GM18861 (cell line): Measurements from ENCODE around the gene STYXL2.

ENCODE experiments used
- ATAC-seq: cut with Tn5 transposase; IDR thresholded peaks from one replicate; pipeline ENCODE4 v1.9.1; 2021; ENCODE audit not compliant: unreplicated experiment

STYXL2 gene

DNA sequence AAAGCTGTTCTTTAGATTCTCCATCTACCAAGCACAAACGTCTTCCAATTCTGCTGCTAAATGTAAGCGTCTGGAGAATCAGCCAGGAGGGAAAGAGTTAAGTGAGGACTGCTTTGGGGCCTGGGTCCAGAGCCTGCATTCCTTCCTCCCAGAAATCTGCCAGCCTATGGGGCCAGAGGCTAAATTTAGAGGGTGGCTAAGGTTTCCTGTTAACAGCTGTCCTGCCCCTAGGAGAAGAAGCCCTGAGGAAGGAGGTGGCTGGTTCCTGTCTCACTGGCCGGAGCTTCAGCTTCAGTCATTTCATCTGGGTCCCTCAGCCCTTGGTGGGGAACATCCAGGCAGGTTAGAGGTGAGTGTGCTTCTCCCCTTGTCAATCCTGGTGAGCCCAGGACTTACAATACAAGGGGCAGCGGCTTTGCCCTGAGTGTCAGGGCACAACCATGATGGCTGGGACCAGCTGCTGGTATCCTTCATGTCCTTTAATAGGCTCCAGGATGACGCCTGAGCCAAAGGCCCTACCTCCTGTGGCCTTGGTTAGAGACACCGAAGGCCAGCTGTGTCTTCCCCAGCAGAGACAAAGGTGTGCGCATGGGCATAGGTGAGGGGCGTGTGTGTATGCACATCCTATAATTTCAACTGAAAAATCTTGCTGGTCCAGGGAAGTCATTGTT is at the start of gene STYXL2:
Gene STYXL2 (plus strand): TSS at position 230 of the 671 bp plus-strand sequence. CDS start 775 bp downstream, outside the sequence.
- no peak for ATAC-seq

DNA sequence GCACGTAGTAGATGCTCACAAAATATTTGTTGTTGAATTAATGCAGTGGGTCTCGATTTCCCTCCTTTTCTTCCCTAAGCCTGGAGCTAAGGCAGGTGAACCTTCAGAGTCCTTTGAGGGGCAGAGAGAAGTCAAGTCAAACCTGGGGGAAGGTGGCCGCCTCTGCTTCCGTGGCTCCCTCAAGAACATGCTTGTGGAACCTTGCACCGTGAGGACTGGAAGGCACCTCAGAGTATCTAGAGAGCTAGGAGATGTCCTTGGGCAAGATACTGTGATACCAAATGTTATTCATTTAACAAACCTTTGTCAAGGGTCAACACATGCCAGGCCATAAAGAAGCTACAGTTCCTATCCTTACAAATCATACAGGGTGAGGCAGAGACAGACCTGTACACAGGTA is 42.0 kb upstream of the STYXL2 start:
- no peak for ATAC-seq

DNA sequence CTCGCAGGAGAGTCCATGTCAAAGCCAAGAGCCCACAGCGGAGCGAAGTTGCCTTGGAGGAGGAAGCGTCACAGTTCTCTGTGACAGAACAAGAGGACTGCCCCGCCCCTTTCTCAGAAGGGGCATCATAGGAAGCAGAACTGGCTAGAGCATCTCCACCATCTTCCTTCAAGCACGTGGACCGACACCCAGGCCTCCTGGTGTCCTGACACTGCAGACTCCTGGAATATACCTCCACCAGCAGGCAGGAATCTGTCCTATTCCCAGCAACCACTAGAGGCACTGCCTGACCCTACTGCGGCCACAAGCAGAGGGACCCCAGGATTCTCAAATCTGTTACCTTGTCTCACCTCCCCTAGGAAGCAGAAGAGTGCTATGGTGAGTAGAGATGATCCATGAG is 41.5 kb upstream of the STYXL2 start:
- ATAC-seq, result no peak

DNA sequence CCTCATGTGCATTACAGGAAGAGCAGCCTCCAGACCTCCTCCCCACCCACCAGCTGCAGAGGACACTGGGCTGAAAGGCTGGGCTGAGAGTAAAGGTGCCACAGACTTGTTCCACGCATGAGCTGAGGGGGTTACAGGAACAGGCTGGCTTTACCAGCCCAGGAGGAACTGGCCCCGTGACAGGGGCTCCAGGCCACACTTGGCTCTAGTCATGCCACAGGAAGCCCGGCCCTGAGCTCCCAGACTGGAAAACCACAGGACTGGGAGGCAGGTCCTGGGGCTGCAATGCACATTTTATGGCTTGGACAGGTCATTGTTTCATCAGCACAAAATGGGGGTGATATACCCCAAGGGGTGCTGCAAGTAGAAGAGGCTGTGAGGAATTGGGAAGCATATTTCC is 39.3 kb upstream of the STYXL2 start:
- no peak for ATAC-seq

DNA sequence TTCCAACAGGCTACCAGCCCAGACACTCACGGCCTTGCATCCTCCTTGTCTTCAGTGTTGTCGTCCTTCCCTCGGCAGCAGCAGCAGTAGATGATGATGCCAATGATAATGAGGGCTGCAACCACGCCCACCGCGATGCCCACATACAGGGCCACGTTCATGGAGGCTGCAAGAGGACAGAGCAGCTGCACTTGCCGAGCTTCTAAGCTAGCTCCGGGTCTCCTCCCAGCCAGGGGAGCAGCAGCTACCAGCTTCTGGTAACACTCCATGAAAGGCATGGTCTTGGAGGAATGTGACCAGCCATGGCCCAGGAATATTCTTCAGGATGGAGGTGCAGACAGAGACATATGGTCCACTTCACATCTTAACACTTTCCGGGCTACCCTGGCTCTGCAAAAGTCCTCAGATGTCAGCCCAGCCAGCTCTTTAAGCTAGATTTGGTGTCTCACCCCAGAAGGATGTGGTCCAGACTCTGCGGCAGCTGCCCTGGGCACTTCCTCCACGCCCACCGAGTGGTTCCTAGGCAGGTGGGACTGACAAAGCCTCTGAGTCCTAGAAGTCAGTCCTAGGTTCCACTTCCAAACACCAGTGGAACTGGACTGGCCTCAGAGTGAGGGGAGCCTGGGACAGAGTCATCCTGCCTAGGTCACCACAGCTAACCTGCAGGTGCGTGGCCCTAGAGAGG is 38.8 kb upstream of the STYXL2 start:
- ATAC-seq, result no peak

DNA sequence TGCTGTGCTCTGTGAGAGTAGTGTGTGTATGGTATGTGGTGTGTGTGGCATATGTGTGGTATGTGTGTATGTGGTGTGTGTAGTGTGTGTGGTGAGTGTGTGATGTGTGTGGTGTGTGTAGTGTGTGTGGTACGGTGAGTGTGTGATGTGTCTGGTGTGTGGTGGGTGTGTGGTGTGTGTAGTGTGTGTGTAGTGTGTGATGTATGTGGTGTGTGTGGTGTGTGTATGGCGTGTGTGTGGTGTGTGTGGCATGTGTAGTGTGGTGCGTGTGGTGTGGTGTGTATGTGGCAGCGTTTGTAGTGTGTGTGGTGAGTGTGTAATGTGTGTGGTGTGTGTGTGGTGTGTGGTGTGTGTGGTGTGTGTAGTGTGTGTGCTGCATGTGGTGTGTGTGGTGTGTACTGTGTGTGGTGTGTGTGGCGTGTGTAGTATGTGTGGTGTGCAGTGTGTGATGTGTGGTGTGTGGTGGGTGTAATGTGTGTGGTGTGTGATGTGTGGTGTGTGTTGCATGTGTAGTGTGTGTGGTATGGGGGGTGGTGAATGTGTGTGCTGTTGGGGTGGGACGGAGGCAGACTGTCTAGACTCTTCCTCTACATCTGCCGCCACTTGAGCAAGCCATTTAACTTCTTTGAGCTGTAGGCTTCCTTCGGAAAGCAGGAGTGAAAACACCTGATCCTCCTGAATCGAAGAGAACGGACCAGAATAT is 37.2 kb upstream of the STYXL2 start:
- peak; percentile 9 for ATAC-seq

DNA sequence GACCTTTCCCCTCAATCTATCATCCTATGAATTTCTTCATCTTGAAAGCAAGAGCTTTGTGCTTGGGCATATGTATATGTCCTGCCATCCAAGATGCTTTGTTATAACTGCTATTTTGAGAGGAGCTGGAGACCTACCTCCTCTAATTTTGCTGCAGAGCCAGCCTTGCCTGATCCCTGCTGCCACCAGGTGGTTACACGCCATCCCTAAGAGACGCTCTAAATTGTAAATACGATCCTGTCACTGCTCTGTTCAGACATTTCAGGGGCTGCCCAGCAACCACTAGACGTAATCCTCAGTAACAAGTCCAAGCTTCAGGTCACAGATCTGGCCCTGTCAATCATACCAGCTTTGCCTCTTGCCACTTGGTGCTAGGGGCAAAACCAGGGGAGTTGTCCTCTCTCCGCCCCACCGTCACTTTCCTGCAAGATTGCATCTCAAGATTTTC is 36.6 kb upstream of the STYXL2 start:
- peak; percentile 66 for ATAC-seq

DNA sequence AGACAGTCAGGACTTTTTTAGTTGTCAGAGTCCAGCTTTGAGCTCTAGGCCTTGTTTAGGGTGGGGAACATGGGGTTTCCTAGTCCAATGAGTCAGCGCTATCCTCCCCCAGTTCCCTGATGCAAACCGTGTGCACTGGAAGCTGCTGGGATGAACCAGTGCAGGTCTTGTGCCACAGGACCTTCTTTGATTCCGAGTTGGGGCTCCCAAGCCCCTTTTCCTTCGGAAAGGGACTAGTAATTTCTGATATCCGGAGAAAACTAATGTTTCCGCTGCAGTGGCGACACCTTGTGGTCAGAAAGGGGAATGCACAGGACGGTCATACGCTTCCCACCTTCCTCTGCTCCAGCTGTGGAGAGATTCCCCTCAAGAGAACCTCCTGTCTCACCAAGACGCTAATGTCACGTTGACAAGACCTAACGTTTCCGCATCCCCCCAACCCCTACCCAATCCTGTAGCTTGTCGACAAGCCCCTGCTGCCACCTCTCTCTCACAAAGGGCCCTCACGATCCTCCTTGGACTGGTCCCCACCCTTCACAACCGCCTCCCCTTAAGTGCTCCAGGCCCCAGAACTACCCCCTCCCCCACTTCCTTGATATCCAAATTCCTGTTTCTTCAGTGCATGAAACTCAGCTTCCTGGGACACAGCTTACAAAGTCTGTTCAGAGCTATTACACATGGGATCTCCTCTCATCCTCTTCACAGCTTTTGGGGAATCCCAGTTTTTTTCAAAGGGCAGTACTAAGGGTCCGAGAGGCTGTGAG is 34.6 kb upstream of the STYXL2 start:
- no peak for ATAC-seq

DNA sequence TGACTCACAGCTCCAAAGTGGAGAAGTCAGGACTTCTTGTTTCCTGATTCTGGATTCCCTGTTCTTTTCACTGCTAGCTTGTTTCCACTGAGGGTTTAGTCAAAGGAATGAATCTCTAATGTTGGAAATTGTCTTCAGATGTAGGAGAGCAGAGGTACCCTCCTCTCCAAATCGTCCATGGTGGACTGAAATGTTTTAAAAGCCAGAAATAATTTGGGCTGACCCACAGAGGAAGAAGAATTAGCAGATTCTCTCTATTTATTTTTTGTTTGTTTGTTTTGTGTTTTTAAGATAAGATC is 34.1 kb upstream of the STYXL2 start:
- no peak for ATAC-seq

DNA sequence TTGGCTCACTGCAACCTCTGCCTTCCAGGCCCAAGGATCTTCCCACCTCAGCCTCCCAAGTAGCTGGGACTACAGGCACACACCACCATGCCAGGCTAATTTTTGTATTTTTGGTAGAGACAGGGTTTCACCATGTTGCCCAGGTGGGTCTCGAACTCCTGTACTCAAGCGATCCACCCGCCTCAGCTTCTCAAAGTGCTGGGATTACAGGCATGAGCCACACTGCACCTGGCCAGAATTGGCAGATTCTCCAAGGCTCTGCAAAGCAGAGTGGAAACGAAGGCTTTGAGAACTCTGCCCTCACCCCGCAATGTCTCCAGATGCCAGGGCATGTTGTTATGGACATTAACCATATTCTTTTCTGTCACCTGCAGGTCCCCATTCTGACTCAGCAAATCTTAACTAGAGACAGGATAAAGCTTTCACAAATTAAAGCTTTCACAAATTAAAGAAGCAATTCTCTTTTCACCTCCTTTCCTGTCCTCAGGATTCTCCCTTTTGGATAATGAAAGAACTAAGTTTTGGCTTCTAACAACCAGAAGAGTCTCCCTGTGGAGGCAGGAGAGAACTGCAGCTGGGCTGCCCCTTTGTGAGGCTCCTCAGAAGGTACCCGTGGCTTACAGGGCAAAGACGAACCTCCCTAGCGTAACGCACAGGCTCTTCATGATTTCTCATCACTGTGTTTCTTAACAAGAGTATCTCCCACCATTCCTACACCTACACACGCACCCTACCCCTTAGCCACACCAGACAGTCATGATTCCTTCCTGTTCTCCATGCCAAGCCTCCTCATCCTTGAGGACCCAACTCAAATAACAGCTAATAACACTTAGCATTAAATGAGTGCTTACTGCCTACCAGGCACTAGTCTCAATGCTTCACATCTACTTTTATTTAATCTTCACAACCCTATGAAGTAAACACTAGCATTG is 33.5 kb upstream of the STYXL2 start:
- no peak for ATAC-seq

DNA sequence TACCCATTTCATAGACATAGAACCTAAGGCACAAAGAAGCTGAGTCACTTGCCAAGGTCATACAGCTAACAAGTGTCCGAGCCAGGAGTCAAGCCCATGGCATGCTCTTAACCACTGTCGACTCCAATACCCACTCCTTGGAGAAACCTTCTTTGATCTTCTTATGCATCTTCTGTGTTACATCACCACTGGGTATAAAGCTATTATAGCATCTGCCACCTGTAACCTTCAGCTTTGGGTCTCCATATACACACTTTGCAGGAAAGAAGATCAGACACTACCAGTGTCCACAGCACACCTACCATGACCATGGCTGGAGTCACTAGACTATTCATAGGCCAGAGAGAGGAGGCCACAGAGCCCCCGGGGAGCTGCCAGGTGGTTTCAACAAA is 32.8 kb upstream of the STYXL2 start:
- no peak for ATAC-seq

DNA sequence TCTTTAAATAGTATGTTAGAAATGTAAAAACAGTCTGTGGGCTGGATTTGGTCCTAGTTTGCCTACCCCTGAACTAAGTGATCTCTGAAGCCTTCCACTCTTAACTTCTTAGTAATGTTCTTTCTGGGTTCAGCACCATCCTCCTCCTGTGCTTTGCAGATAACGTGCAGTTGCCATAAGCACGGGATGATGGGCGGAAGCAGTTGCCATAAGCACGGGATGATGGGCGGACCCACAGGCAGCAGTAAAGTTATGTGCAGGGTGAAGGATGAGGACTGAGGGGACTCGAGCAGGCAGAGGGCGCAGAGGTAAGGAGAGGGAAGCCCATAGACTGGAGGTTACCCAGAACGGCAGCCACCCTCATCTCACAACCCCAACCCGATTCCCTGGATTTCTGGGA is 29.3 kb upstream of the STYXL2 start:
- no peak for ATAC-seq

DNA sequence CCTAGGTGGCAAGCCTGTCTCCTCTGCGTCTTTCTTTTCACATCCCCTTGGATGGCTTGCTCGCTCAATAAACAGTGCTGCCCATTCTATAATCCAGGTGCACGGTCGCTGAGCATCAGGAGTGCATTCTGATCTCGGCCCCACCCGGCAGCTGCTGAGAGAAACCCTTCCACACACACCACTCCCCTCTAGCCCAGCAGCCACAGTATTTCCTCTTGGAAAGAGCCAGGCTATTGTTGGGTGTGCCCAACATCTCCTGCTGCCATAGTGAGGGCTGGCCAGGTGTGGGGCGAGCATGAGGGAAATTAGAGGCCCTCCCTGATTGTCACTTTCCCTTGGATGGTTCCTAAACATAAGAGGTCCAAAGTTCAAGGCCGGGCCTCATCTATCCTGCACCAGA is 28.4 kb upstream of the STYXL2 start:
- no peak for ATAC-seq

DNA sequence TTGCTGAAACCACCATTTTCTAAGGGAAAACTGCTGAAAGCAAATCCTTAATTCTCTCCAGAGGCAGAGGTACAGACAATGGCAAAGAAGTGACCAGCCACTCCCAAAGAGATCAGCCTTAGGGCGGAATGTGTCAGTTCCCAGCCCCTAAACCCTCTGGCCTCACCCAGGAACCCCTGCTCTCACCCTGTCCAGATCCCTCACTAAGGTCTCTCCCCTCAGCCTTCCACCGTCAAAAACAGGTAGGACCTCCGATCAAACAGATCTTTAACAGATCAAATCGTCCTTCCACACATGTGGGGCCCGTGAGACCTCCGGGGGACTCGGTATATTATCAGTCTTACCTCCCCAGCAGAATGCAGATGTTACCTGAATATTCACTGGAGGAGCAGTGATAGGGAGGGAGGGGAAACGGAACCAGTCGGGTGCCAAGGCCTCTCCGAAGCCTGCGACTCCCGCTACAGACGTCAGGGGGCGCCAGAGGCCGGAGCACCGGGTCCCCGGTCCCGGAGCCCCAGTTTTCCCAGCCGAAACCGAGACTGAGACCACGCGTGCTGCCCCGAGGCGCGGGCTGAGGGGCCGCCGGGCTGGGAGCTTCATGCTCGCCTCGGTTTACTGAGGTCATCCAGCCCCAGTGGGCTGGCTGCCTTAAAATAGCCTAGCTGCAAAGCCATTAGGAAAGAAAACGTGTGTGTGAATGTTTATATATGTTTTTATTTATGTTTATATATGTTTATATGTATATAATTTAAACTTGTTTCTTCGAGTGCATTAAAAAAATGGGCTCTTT is 27.3 kb upstream of the STYXL2 start:
- ATAC-seq, result peak; percentile 60

DNA sequence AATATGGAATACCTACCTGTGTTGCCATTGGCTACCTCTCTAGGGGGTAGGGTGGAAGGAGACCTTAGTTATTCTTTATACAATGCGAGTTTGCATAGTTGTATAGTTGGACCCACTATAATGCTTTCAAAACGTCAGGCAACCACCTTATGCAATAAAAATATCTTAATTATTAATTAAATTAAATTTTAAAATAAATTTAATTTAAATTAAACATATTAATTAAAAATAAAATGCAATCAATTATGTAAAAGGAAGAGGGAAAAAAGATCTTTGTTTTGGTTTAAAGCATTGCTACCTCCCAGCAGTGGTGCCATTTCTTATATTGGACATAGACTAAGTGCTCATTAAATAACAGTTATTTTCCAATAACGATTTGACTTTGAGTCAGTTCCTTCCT is 26.0 kb upstream of the STYXL2 start:
- ATAC-seq, result no peak

DNA sequence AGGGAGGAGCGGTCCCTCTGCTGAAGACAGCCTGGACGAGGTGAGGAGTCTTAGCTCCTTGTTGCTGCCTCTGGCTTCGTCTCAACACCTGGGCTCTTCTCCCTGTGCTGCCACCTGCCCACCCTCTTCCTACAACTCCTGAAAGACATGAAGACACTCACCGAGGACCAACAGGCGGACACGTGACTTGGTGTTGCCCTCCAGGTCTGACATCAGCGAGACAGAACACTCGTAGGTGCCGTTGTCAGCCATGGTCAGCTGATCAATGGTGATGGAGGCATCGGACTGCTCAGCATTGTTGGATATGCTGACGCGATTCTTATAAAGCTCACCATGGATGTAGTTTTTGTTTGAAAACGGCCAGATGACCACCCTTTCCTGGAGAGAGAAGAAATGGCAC is 25.1 kb upstream of the STYXL2 start:
- no peak for ATAC-seq

DNA sequence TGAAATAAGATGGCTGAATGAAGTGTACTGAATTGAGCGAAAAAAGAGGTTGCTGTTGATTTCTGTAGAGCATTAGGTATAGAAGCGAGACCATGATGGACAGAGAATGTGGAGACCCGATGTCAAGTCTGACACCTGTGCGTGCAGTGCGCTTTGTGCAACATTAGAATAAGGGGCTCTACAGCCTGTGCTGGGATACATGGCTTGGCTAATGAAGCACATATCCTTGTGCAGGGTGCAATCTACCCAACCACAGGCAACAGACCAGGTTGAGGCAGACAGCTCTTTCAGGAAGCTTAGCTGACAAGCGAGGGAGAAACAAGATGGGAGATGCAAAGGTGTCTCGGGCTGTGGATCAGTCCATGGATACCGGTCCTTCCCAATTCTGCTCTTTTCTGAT is 22.6 kb upstream of the STYXL2 start:
- ATAC-seq, result no peak

DNA sequence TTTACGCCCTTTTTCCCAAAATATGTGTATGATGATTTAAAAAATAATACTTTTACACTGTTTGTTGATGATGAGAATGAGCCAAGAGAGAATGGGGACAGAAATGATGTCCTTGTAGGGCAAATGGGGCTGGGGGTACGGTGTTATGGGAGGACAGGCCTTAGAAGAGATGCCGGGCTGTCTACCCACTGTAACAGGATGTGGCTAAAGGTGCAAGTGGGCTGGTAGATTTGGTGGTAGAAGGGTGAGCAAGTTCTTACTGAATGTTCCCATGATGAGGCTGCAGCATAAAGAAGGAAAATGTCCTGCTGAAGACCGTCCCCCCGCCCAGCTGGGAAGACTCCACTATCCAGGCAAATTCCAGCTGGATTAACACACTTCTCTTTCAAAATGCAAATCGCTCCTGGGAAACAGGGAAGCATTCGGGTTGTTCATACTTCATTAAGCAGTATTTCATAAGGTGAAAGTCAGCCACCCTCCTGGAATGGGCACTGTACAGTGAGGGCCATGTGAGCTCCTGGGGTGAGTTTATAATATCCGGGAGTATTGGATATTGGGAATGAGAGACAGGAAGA is 17.7 kb upstream of the STYXL2 start:
- no peak for ATAC-seq

DNA sequence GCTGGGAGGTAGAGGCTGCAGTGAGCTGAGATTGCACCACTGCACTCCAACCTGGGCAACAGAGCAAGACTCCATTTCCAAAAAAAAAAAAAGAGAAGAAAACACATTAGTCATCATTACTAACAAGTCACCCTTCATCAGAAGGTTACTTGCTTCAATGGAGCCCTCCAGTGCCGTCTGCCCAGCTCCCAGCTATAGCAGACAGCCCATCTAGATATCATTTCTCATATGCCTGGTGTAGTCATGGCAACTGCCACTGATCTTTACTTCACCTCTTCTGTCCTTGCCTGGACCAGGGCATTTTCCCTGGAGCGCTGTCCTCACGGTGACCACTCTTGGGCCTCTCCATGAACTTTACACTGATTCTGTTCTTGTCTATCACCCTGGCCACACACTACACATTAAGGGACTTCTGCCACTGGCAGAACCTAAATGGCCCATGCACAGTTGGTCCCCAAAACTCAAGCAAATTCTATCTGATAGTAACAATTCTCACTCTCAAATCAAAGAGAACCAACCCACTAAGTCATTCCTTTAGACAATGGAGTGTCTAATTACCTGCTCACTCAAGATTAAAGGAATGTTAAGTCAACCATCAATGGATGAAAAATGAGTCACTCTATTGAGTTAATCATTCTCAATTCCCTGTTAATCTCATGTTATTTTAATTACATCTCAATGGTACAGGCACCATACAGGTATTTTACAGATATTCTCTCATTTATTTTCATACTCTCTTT is 16.6 kb upstream of the STYXL2 start:
- no peak for ATAC-seq
